ENCODE data around the gene AGAP3. TPM values are rescaled to one million over a fixed set of nuclear protein-coding genes. Genes with fewer than 3 reads are reported as not detected.

The AGAP3 gene
- total and polyA plus RNA-seq, 7 donors: 27.7 to 89.7 (median 36.4) TPM

DNA sequence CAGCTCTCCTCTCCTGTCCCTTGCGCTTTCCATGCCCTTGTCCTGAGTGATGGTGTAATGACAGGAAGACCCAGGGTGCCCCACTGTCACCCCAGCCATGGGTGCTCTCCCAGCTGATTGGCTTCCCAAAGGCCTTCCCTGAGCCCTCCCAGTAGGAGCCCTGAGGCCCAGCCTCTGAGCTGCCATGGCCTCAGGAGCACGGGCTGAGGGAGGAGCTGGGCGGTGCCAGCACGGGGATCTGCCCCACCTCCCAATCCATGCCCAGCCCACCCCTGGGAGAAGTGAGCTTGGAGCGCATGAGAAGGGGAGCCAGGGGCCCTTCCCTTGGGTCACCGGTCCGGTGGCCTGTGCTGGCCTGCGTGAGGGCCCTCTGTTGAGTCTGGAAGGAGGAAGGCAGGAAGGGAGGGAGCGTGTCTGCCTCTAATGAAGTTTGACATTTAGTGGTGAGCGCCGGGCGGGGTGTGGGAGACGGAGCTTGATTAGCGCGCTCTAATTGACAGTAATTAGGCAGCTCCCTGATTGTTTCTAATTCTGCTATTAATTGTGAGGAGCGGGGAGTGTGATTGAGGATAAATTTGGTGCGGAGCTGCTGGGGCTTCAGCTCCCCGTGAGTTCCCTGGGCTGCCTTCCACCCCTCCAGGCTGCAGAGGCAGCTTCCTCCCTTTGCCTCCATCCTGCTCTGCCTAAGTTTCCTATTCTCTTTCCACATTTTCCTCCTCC is 53.0 kb downstream of the AGAP3 start:
- Histone ChIP-seq H3K36me3 (peaks cover 31 to 95% (median 50%) of the 10 kb centered on the region in 4 donors), H3K9me3 (no peaks in the 10 kb centered on the region), H3K27ac (no peak overlapping the region), H3K4me1 (no peaks in the 10 kb centered on the region), H3K4me3 (no peak overlapping the region), H3K27me3 (no peaks in the 10 kb centered on the region)
- intact Hi-C loops (cut with DNase I): no loop called here
- TF ChIP-seq, protein P1, sequence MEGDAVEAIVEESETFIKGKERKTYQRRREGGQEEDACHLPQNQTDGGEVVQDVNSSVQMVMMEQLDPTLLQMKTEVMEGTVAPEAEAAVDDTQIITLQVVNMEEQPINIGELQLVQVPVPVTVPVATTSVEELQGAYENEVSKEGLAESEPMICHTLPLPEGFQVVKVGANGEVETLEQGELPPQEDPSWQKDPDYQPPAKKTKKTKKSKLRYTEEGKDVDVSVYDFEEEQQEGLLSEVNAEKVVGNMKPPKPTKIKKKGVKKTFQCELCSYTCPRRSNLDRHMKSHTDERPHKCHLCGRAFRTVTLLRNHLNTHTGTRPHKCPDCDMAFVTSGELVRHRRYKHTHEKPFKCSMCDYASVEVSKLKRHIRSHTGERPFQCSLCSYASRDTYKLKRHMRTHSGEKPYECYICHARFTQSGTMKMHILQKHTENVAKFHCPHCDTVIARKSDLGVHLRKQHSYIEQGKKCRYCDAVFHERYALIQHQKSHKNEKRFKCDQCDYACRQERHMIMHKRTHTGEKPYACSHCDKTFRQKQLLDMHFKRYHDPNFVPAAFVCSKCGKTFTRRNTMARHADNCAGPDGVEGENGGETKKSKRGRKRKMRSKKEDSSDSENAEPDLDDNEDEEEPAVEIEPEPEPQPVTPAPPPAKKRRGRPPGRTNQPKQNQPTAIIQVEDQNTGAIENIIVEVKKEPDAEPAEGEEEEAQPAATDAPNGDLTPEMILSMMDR (IDR thresholded peaks at IDR 0.05): no peak
- no peak for TF ChIP-seq POLR2AphosphoS5 (IDR thresholded peaks at IDR 0.05)
- TF ChIP-seq EP300 (IDR thresholded peaks at IDR 0.05): no peak
- no peak for TF ChIP-seq POLR2A (IDR thresholded peaks at IDR 0.05)
- peak; percentile 68 for DNase-seq
- 88 to 90% methylated on average over 18 of the region's 18 CpGs for WGBS, 2 donors

DNA sequence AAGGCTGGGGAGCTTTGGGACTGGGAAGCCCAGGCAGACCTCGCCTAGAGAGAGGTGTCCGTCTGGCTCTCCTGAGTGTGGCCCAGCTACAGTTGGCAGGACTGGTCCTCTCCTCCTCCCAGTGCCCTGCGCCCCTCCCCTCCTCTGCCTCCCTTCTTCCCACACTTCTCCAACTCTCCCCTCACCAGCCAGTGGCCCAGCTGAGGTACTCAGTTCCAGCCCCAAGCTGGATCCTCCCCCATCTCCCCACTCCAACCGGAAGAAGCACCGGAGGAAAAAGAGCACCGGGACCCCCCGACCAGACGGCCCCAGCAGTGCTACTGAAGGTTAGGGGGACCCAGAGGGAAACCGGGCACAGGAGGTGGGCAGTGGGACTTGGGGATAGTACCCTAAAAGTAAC is 53.5 kb downstream of the AGAP3 start:
- 95 to 96% methylated on average over 9 of the region's 9 CpGs for WGBS, 2 donors
- no peaks in the 10 kb centered on the region for H3K4me1 ChIP-seq
- no peaks in the 10 kb centered on the region for H3K27me3 ChIP-seq
- DNase-seq: no peak
- no peak for TF ChIP-seq POLR2A (IDR thresholded peaks at IDR 0.05)
- intact Hi-C loops (cut with DNase I): no loop called here
- no peaks in the 10 kb centered on the region for H3K9me3 ChIP-seq
- H3K27ac ChIP-seq: no peak overlapping the region
- H3K36me3 ChIP-seq: peaks cover 27 to 94% (median 45%) of the 10 kb centered on the region in 4 donors
- no peak overlapping the region for H3K4me3 ChIP-seq

DNA sequence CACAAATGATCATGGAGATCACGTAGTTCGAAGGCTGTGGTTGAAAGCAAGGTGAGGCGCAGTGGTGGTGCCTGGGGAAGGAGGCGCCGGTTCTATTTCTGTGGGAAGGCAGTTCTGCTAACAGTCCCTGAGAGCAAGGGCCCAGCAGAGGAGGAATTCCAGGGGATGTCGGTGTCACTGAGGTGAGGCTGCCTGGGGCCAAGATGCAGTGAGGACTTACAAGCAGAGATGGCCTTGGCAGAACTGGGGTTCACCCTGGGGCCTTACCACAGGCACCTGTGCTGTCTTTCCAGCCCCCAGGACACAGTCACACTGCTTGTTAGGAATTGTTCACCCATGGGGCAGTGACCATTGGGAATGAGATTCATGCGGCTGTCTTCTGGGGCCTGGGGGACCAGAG is 54.6 kb downstream of the AGAP3 start:
- Histone ChIP-seq H3K4me1 (no peaks in the 10 kb centered on the region), H3K4me3 (no peak overlapping the region), H3K9me3 (no peaks in the 10 kb centered on the region), H3K27ac (no peak overlapping the region), H3K27me3 (no peaks in the 10 kb centered on the region), H3K36me3 (peaks cover 17 to 93% (median 35%) of the 10 kb centered on the region in 4 donors)
- TF ChIP-seq, protein P1 (IDR thresholded peaks at IDR 0.05): no peak
- WGBS, 2 donors: 98 to 99% methylated on average over 7 of the region's 7 CpGs
- intact Hi-C loops (cut with DNase I): no loop called here
- DNase-seq: no peak

DNA sequence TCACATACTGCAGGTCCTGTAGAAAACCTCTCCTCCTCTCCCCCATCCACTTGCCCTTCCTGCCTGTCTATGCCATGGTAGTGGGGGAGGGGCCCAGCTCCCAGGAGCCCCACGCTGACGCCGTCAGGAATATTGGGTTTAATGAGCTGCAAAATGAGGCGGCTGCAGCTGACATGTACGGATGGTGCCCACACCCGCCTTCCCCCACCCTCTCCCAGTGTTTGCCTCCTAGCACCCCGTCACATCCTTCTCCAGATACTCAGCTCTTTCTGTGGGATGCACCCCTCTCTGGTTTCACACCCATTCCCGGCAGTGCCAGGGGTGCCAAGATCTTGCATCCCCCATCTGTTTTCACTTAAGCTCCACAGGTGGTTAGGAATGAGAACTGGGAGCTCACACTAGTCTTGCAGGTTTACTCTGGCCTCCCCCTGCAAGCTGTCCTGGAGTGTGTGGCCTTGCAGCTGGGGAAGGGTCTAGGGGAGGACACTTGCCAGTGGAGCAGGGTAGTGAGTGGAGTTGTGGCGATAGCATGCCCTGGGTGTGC is 55.1 kb downstream of the AGAP3 start:
- Histone ChIP-seq H3K27me3 (no peaks in the 10 kb centered on the region), H3K9me3 (no peaks in the 10 kb centered on the region), H3K4me3 (no peak overlapping the region), H3K27ac (no peak overlapping the region), H3K36me3 (peaks cover 17 to 87% (median 30%) of the 10 kb centered on the region in 4 donors), H3K4me1 (no peaks in the 10 kb centered on the region)
- intact Hi-C loops (cut with DNase I): no loop called here
- no peak for DNase-seq
- TF ChIP-seq EP300 (IDR thresholded peaks at IDR 0.05): no peak
- no peak for TF ChIP-seq POLR2A (IDR thresholded peaks at IDR 0.05)
- TF ChIP-seq, protein P1 (IDR thresholded peaks at IDR 0.05): no peak
- TF ChIP-seq POLR2AphosphoS5 (IDR thresholded peaks at IDR 0.05): no peak
- 93 to 94% methylated on average over 9 of the region's 9 CpGs for WGBS, 2 donors

DNA sequence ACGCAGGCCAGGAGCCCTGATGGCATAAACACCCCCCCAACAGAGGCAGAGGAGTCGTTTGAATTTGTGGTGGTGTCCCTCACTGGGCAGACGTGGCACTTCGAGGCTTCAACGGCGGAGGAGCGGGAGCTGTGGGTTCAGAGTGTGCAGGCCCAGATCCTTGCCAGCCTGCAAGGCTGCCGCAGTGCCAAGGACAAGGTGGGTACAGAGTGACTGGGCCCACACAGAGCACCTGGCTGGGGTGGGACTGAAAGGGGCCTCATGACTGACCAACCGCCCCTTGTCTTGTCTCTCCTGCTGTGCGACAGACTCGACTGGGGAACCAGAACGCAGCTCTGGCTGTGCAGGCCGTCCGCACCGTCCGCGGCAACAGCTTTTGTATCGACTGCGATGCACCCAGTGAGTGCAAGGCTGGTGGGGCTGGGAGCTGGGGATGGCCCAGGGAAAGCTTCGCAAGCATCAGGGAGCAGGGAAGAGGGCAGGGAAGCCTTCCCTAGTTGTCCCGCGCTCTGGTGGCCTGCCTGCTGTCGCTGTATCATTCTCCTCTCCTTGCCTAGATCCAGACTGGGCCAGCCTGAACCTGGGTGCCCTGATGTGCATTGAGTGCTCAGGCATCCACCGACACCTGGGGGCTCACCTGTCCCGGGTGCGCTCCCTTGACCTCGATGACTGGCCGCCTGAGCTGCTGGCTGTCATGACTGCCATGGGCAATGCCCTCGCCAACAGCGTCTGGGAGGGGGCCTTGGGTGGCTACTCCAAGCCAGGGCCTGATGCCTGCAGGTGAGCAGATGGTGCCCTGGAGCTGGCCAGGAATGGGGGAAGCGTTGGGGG is 55.8 kb downstream of the AGAP3 start:
- Histone ChIP-seq H3K36me3 (peaks cover 15 to 80% (median 30%) of the 10 kb centered on the region in 4 donors), H3K4me1 (no peaks in the 10 kb centered on the region), H3K9me3 (no peaks in the 10 kb centered on the region), H3K27me3 (no peaks in the 10 kb centered on the region), H3K27ac (no peak overlapping the region), H3K4me3 (no peak overlapping the region)
- intact Hi-C loops (cut with DNase I): no loop called here
- DNase-seq: no peak
- TF ChIP-seq, protein P1 (IDR thresholded peaks at IDR 0.05): no peak
- TF ChIP-seq POLR2A (IDR thresholded peaks at IDR 0.05): no peak
- TF ChIP-seq EP300 (IDR thresholded peaks at IDR 0.05): no peak
- TF ChIP-seq POLR2AphosphoS5 (IDR thresholded peaks at IDR 0.05): no peak
- 93 to 95% methylated on average over 31 of the region's 31 CpGs for WGBS, 2 donors
